ENCODE results near the gene ZNF579. TPM values are rescaled to one million over a fixed set of nuclear protein-coding genes. Genes with fewer than 3 reads are reported as not detected.

ZNF579 gene
- total RNA-seq, 1 donor from 2014 or later, result 10.9 TPM

GRCh38 chr19:55597501-55597921 is 16.9 kb upstream of the ZNF579 start:
- H3K4me1 Mint-ChIP-seq, result peaks cover 10% of the 10 kb centered on the region
- DNase-seq, result no peak
- POLR2A ChIA-PET, result interaction anchor here (2.6 to 4.5 kb wide), 2 partner anchors 12 to 16 kb away, joined by 15 to 42 read pairs; partner anchors contain the start of gene ZNF579
- H3K36me3 Mint-ChIP-seq (ENCODE audit: low read depth), result peaks cover 43% of the 10 kb centered on the region
- no peak overlapping the region for H3K4me3 Mint-ChIP-seq
- peaks cover 3% of the 10 kb centered on the region for H3K9me3 Mint-ChIP-seq
- no peak overlapping the region for H3K27ac Mint-ChIP-seq
- intact Hi-C loops (cut with micrococcal nuclease), result no loop called here
- TF ChIP-seq, protein P1, sequence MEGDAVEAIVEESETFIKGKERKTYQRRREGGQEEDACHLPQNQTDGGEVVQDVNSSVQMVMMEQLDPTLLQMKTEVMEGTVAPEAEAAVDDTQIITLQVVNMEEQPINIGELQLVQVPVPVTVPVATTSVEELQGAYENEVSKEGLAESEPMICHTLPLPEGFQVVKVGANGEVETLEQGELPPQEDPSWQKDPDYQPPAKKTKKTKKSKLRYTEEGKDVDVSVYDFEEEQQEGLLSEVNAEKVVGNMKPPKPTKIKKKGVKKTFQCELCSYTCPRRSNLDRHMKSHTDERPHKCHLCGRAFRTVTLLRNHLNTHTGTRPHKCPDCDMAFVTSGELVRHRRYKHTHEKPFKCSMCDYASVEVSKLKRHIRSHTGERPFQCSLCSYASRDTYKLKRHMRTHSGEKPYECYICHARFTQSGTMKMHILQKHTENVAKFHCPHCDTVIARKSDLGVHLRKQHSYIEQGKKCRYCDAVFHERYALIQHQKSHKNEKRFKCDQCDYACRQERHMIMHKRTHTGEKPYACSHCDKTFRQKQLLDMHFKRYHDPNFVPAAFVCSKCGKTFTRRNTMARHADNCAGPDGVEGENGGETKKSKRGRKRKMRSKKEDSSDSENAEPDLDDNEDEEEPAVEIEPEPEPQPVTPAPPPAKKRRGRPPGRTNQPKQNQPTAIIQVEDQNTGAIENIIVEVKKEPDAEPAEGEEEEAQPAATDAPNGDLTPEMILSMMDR (IDR thresholded peaks at IDR 0.05), result no peak
- no peaks in the 10 kb centered on the region for H3K27me3 Mint-ChIP-seq
- CTCF ChIA-PET, result interaction anchor here (0.9 kb wide), 1 partner anchor 50 kb away, joined by 3 read pairs; no protein-coding TSS in a partner anchor
- ATAC-seq (ENCODE audit: low read depth), result no peak

- H3K4me3 Mint-ChIP-seq, result no peak overlapping the region
- peaks cover 10% of the 10 kb centered on the region for H3K4me1 Mint-ChIP-seq
- ATAC-seq (ENCODE audit: low read depth), result no peak
- no peak for DNase-seq
- H3K27ac Mint-ChIP-seq, result no peak overlapping the region
- intact Hi-C loops (cut with micrococcal nuclease), result no loop called here
- TF ChIP-seq, protein P1 (IDR thresholded peaks at IDR 0.05), result no peak
- peaks cover 47% of the 10 kb centered on the region for H3K36me3 Mint-ChIP-seq (ENCODE audit: low read depth)
- H3K27me3 Mint-ChIP-seq, result no peaks in the 10 kb centered on the region
- peaks cover 3% of the 10 kb centered on the region for H3K9me3 Mint-ChIP-seq
- ChIA-PET POLR2A (interaction anchor here (0.5 to 0.8 kb wide), 2 partner anchors 10 to 12 kb away, joined by 3 read pairs; partner anchors contain the start of gene ZNF865), CTCF (no interaction called here)
Measured at GRCh38 chr19:55596304-55596703, 15.7 kb upstream of the ZNF579 start.

GRCh38 chr19:55594996-55595545 is 14.4 kb upstream of the ZNF579 start:
- ATAC-seq (ENCODE audit: low read depth) (no peak), DNase-seq (no peak)
- CTCF ChIA-PET, result no interaction called here
- intact Hi-C loops (cut with micrococcal nuclease), result no loop called here
- TF ChIP-seq, protein P1 (IDR thresholded peaks at IDR 0.05), result no peak
- Mint-ChIP-seq H3K36me3 (ENCODE audit: low read depth) (peaks cover 48% of the 10 kb centered on the region), H3K27ac (no peak overlapping the region), H3K4me1 (peaks cover 5% of the 10 kb centered on the region), H3K9me3 (peaks cover 3% of the 10 kb centered on the region), H3K27me3 (no peaks in the 10 kb centered on the region), H3K4me3 (no peak overlapping the region)
- POLR2A ChIA-PET, result interaction anchor here (0.7 to 0.8 kb wide), 2 partner anchors 11 to 14 kb away, joined by 3 read pairs; partner anchors contain the start of gene ZNF865

DNA sequence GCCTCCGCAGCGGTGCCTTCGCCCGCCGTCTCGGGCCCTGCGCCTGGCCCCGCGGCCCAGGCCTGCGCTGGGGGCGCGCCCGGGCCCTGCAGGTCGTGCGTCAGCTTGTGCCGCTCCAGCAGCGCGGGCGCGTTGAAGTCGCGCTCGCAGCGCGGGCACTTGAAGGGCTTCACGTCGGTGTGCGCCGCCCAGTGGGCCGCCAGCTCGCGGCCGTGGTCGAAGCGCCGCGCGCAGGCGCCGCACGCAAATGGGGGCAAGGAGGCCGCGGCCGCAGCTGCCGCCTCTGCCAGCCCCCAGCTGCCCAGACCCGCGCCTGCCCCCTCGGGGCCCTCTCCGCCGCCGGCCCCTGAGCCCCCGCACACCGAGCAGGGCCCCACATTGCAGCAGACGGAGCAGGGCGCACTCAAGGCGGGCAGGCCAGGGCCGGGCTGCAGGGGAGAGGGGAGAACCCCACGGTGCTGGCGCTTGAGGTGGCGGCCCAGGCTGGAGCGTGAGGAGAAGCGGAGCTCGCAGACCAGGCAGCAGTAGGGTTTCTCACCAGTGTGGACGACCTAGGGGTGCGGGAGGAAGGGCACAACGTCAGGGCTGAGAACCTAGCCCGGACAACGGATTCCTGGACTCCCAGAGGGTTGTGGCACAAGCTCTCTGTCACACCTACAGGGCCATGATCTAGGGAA is 12.6 kb upstream of the ZNF579 start:
- intact Hi-C loops (cut with micrococcal nuclease), result no loop called here
- H3K9me3 Mint-ChIP-seq, result peaks cover 3% of the 10 kb centered on the region
- H3K4me3 Mint-ChIP-seq, result no peak overlapping the region
- CTCF ChIA-PET, result no interaction called here
- H3K4me1 Mint-ChIP-seq, result peaks cover 2% of the 10 kb centered on the region
- TF ChIP-seq, protein P1 (IDR thresholded peaks at IDR 0.05), result no peak
- DNase-seq (no peak), ATAC-seq (ENCODE audit: low read depth) (no peak)
- POLR2A ChIA-PET, result interaction anchor here (0.6 kb wide), 1 partner anchor 9 kb away, joined by 4 read pairs; no protein-coding TSS in a partner anchor
- peaks cover 38% of the 10 kb centered on the region for H3K36me3 Mint-ChIP-seq (ENCODE audit: low read depth)
- H3K27me3 Mint-ChIP-seq, result no peaks in the 10 kb centered on the region
- no peak overlapping the region for H3K27ac Mint-ChIP-seq

- intact Hi-C loops (cut with micrococcal nuclease), result no loop called here
- TF ChIP-seq, protein P1 (IDR thresholded peaks at IDR 0.05), result no peak
- H3K36me3 Mint-ChIP-seq (ENCODE audit: low read depth), result peaks cover 36% of the 10 kb centered on the region
- CTCF ChIA-PET, result no interaction called here
- peaks cover 3% of the 10 kb centered on the region for H3K9me3 Mint-ChIP-seq
- no peak for DNase-seq
- H3K4me1 Mint-ChIP-seq, result peaks cover 3% of the 10 kb centered on the region
- H3K27ac Mint-ChIP-seq, result no peak overlapping the region
- no peak overlapping the region for H3K4me3 Mint-ChIP-seq
- no peaks in the 10 kb centered on the region for H3K27me3 Mint-ChIP-seq
- POLR2A ChIA-PET, result interaction anchor here (1.0 kb wide), 1 partner anchor 13 kb away, joined by 3 read pairs; the partner anchor contains the start of gene ZNF865
- ATAC-seq (ENCODE audit: low read depth), result no peak
Measured at GRCh38 chr19:55592391-55593090, 11.9 kb upstream of the ZNF579 start.

Data from activated B cell treated with CpG ODN at 0.5 μM for 24 hours (primary cell).